ENCODE measurements around the gene SLC17A5.
A peak's percentile ranks its signal among the peaks of the same experiment; 100 is the strongest.

GRCh38 chr6:73585566-73586415, 68.0 kb downstream of the SLC17A5 start:
- peak in 1 of 6 experiments; percentile 25 for TF ChIP-seq CTCF (IDR thresholded peaks at IDR 0.05)
- TF ChIP-seq POLR2A (IDR thresholded peaks at IDR 0.05): peak in 1 of 2 donors; percentile 79
